Effector CD4-positive, alpha-beta T cell (primary cell): Measurements from ENCODE around the gene GTPBP10.

Source experiments
- DNase-seq: peaks from one replicate; pipeline ENCODE4 v3.0.0-alpha.2; 2020

GTPBP10 gene

DNA sequence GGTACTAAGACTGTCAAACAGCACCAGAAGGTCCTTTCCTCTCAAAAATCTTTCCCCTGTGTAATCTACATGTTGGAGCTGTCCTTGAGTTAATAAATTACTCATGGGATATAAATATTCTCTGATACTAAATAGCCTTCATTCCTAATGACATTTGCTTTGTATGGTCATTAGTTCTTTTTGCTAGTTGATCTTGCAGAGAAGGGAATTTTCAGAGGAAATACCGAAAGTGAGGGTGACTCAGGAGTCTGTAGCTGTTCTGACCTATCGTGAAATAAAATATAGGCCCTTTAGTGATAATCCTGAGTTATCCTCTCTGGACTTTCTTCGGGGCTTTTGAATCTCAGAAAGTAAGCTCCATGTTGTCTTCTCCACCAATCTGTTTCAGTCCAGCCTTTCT, 37.3 kb downstream of the GTPBP10 start:
- DNase-seq, result no peak

DNA sequence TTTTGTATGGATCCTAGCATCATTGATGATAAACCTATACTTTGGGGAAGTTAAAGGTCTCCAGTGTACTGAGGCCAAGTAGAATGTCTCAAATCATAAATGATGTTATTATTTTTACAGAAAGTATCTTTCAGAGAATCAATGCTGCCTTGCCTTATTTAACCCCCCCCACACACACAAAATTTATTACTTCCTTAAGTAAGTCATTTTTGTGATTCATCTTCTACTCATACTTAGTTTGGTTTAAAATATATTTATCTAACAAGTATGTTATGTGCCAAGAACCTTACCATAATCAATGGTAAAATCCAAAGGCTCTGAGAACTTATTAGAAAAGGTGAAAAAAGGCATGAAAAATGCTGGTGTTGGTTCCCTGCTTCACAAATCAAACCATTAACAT, 37.9 kb downstream of the GTPBP10 start:
- no peak for DNase-seq

DNA sequence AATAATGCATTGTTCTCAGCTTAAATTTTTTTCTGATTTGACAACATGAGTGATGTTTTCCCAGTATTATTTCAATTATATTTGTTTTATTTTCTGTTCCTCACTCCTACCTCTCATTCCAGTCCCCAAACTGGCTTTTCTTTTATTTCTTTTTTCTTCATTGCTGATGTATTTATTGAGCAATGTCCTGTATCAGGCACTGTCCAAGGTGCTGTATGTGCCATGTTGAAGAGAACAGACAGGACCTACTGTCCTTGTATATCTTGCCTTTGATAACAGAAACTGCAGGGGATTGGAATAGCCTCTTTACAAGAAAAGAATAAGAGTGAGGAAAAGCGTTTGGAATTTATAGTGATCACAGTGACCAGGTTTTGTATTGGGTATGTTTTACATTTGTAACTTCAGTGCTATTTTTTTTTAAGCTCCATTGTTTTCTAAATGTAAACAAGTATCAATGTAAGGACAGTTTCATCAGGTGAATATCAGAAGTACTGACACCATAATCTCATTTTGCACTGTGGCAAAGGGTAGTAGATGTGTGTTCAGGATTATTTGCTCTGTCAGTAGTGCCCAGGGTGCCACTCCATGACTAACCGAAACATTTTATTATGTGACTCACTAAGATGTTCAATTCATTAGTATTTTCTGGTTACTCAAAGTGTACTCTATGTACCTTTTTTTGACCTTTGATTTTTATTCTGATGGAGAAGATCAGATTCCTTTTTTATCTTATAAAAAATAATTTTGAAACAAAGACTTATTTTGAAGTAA, 41.1 kb downstream of the GTPBP10 start:
- DNase-seq, result no peak

DNA sequence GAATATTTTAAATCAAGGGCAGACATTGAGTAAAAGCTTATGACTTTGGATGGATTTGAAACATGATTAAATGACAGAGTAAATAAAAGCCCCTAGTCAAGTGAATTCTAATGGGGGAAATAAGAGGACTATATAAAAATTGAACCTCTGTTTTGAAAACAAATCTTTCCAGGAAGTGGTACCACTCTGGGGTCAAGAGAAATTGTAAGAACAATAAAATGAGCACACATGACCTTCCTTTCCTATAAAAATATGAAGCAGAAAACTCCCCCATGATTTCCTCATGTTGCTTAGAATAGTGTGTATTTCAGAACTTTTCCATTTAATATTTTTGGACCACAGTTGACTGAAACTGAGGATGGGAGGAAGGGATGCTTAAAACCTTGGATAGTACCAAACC, 44.4 kb downstream of the GTPBP10 start:
- DNase-seq, result no peak

DNA sequence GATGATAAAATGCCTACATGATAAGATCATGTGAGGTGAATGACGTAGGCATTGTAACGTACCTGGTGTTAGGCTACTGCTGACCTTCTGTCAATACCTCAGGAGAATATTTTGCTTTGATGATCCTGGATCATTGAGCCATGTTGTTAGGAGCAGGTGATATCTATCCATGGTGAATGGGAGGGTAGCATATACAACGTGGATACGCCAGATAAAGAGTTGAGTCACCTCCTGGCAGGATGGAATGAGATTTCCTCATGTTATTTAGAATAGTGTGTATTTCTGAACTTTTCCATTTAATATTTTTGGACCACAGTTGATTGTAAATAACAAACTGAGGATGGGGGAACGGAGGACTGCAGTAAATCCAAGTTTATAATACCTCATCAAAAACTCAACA, 45.0 kb downstream of the GTPBP10 start:
- DNase-seq, result no peak

DNA sequence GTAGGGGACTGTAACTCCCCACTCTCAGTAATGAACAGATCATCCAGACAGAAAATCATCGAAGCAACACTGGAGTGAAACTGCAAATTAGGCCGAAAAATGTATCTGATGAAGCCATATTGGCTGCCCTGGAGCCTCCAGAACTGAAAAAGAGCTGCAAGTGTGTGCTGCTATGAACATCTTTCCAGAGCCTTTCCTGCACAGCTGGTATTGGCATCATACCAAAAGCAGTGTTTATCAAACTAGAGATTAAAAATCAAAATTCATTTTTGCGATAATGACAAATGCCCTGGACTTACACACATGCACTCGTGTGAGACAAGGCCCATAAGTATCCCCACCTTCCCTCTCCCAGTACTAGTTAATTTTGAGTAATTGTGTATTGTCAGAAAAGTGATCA, 49.9 kb downstream of the GTPBP10 start:
- no peak for DNase-seq

DNA sequence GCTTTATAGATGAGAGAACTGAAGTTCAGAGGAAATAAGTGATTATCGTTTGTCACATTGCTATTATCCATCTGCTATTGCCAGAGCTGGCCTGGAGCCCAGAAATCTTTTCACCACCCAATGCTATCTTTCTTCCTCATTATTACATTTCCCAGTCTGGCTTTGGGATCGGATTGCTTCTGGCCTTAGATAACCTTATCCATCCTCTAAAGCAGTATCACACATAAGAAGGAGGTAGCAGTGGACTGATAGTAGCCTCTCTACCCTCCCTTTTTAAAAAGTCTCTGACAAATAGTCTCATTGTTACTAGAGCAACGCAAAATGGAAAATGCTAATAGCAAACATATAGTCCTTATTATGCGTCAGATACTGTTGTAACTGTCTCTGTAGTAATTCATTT, 55.5 kb downstream of the GTPBP10 start:
- DNase-seq, result no peak

DNA sequence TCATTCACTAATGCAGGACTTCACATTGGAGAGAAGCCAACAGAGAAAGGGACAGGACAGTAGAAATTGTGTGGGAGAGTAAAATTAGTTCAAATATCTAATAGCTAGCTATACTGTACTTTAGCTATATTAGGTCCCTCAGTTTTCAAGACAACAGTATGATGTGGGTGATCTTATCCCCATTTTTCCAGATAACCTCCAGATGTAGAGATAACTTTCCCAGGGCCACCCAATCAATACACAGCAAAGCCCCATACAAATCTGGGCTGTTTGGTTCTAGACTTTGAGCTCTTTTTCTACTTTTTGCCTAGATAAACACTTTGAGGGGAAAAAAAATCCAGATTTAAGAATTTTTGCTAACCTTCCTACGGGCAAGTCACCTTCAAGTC, 56.3 kb downstream of the GTPBP10 start:
- no peak for DNase-seq

DNA sequence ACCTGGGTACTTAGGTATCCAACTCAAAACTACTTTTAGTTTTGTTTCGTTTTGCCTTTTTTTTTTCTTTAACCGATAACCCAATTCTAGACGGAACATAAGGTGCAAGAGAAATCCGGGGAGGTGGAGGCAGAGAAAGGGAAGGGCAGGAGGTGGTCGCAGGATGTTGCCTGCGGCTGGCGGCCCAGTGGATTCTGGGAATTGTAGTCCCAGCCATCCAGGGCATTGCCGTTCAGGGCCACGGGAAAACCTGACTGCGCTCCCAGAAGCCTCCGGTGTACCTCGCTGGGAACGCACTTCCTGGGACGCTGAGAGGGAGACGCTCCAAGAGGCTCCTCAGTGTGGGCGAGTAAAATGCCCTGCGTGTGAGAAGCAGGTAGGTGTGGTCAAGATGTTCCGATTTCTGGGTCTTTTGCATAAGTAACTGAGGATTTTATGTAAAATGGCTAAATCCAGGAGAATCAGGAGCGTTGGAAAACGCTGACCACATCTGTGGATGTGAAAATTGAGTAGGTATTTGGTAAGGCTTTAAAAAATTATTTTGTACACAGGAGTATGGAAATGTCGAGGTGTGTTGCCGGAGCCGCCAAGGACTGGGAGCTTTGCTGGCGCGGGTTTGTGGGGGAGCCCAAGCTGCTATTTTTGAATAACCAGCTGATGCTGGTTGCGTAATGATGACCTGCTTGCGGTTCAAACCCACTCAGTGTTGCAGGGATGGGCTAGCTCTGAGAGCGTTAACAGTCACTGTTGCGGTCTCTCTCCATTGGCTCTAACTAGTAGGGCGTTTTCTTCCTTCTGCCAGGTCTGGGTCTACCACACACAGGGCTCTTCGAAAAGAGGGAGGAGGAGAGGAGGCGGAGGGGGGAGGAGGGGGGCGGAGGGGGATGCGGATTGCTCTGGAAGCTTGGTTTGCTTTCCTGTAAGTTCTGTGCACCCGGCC, 56.9 kb downstream of the GTPBP10 start, which contains the start of gene CLDN12:
Gene CLDN12, plus strand, starts transcription at position 288 of the 940 bp plus-strand sequence. CDS start 9,216 bp downstream, outside the sequence.
- DNase-seq, result peak; percentile 68

DNA sequence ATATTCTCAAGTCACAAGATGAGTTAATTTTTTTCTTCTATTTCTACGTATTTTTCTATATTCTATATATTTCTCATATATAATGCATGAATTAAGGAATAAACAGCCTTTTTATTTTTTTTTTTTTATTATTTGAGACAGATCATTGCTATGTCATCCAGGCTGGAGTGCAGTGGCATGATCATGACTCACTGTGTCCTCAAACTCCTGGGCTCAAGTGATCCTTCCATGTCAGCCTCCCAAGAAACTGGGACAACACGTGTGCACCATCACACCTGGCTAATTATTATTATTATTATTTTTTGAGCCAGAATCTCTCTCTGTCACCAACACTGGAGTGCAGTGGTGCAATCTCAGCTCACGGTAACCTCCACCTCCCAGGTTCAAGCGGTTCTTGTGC, 58.3 kb downstream of the GTPBP10 start:
- DNase-seq, result no peak

DNA sequence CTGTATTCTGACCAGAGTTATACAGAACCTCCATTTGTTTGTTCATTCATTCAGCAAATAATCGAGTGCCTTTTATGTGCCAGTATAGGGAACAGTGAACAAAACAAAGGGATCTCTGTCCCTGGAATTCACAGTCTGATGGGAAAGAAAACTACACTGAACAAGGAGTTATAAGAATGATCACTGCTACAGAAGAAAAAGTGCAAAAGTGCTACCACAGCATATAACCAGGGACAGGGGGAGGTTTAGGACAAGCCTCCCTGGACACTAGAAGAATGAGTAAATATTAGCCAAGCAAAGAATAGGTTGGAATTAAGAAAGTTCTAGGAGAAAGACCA, 60.9 kb downstream of the GTPBP10 start:
- no peak for DNase-seq

DNA sequence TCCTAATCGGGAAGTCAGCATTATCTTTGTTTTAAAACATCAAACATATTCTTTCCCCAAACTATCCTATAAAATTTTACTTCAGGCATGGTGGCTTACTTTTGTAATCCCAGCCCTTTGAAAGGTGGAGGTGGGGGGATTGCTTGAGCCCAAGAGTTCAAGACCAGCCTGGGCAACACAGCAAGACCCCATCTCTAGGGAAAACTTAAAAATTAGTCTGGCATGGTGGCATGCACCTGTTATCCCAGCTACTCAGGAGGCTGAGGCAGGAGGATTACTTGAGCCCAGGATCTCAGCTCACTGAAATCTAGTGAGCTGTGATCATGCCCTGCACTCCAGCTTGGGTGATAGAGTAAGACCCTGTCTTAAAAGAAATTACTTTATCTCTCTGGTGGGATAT, 61.6 kb downstream of the GTPBP10 start:
- no peak for DNase-seq

DNA sequence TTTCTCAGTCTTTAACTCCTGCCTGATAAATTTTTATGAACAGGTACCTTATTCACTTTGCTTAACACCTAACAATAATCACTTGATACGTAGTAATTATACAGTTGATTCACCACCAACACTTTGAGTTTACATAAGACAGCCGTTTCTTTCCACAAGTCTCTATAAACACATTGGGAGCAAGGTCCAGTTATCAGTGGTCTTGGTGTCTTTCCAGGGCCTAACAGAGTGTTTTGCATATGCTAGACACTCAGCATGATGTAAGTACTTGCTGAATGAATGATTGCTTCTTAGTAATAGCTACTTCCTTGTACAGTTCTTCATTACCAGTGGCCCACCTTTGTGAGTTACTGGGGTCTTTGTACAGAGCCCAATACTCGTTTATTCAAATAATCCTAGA, 63.2 kb downstream of the GTPBP10 start:
- no peak for DNase-seq

DNA sequence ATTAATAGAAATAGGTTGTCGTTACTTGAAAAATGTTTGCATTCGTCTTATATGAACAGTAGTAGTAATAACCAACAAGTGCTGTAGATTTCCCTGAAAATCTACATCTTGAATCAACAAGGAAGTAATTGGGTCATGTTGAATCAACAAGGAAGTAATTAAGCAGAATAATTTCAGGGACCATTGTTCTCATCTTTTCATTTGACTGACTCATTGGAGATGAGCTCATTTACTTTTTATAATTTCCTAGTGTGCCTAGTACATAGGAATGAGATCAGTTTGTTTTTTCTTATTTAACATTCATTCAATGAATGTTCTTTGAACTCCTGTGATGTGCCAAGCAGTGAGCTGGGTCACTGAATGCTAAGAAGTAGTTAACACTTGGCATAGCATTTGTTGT, 65.0 kb downstream of the GTPBP10 start:
- DNase-seq, result no peak

DNA sequence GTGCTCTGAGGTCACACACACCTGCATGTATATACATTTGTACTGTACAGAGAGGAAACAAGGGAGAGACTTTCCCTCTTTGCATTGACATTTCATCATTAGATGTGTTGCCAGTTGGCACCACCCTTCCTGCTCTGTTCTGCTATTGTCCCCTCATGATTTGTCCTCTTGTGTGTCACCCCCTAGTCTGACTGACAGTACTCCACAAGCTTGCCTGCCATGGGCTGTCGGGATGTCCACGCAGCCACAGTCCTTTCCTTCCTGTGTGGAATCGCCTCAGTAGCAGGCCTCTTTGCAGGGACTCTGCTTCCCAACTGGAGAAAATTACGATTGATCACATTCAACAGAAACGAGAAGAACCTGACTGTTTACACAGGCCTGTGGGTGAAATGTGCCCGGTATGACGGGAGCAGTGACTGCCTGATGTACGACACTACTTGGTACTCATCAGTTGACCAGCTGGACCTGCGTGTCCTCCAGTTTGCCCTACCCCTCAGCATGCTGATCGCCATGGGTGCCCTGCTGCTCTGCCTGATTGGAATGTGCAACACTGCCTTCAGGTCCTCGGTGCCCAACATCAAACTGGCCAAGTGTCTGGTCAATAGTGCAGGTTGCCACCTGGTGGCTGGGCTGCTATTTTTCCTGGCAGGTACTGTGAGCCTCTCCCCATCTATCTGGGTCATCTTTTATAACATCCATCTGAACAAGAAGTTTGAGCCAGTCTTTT, 66.1 kb downstream of the GTPBP10 start:
- no peak for DNase-seq

DNA sequence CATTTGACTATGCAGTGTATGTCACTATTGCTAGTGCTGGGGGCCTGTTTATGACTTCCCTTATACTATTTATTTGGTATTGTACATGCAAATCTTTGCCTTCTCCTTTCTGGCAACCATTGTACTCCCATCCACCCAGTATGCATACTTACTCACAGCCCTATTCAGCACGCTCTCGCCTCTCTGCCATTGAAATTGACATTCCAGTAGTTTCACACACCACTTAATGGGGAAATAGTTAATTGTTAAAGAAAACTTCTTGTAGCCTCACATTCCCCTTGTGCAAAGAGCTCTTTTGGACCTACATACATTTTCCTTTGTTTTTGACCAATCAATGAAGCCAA, 66.6 kb downstream of the GTPBP10 start:
- no peak for DNase-seq

DNA sequence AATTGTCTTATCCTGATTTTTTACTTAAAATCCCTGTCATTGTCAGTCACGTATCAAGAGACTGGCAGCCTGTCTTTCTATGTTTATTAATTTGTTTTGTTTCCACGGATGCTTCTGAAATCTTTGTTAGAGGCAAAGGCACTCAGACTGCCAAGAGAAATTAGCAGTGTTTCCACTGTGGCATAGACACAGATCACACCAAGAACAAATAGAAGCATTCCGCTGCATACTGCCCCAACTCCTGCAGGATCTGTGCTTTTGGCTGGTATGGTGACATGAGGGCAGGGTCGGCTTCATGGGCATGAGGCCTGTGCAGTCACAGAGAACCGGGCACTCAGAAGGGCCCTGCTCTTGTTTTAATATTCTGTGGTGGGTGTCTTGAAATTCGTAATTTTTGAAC, 75.1 kb downstream of the GTPBP10 start:
- no peak for DNase-seq

DNA sequence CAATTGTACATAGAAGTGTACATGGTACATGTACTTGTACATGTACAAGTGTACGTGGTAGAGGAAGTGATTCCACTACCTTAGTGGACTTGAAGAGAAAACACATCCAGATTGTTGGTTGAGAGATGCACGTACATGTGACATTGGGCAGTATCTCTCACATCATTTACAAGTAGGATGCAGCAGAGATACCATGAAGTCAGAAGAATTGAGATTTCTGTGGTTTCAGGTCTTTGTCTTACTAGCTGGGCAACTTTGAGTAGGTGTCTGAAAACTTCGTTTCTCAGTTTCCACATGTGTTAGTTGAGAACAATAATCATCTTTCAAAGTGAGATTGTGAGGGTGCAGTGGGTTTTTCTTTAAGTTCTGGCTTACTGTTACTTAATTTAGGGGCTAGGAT, 78.2 kb downstream of the GTPBP10 start:
- DNase-seq, result no peak

DNA sequence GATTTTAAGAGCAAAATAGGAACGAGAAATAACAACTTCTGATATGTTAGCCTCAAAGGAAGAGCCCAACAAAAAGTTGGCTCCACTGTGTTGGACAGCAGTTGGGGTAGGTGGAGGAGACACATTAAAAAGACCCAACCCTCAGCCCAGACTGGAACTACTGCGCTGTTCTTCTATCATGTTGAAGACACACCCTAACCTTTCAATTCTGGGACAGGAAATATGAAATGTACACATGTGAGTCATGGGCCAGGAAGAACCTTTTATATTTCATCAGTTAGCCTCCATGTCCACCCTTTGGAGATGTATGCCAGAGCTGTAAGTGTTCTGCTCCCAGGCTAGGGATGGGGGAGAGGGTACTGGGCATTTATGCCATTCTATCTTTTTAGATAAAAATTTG, 78.9 kb downstream of the GTPBP10 start:
- no peak for DNase-seq

DNA sequence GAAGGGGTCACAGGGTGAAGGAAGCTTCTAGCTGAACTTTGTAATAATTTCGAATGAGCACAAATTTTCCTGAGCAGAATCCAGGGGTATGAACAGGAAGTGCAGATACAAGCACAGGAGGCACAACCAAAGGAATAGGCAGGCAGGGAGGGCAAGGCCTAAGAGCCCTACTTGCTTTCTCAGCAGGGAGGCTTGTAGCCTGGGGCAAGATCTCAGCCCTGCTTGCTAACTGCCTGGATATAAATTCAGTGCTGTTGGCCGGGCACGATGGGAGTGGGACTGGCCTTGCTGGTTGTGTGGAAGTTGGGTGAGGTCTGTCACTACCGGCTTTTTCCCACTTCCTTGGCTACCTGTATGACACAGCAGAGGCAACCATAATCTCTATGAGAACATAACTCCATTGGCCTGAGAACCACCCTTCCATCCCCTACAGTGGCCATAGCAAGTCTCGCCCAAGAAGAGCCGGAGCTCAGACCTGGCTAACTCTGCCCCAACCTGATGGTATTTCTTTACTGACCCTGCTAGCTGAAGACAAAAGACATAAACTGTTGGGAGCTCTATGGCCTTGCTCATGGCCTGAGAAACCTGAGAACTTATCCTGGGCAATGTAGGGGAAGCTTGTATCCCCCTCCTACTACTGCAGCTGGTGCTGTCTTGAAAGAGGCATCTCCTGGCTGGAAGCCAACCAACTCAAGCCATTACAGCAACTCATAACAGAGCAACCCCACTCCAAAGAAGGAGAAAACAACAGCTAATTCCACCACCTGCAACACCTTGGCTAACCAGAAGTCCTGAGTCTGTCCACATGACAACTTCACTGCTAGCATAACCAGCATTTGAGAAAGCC, 84.3 kb downstream of the GTPBP10 start:
- no peak for DNase-seq

DNA sequence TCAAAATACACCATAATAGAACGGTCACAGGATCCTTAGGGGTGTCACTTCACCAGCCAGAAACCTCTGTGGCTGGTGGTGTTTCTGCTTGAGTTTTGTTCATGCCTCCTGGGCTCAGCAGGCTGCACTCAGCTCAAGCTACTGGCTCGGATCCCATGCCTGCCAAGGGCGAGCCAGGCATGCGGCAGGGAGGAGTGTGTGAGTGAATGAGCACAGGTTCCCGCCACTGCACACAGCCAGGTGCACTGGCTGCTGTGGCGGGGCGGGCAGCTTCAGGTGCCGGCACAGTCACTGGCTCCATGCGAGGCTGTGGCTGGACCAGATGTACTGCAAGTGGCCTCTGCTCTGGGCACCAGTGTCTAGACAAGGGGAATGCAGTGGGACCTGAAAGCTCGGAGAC, 86.2 kb downstream of the GTPBP10 start:
- no peak for DNase-seq

DNA sequence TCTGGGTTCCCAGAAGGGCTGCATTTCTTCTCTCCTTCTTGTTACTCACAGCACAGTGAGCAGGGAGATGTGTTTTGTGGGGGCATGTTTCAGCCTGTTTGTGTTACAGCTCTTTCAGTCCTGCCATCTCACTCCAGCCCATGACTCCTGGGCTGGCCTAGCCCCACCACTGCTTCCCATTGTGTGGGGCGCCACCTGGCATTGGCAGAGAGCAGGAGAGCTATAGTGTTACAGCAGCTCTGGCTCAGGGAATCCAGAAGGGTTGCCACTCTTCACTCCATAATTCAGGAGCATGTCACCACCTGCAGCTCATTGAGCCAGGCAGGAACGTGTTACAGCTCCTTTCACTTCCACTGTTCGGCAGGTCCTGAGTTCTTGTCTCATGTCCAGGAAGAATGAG, 86.7 kb downstream of the GTPBP10 start:
- no peak for DNase-seq
